Natural killer cell treated with Interleukin-12 subunit alpha and Interleukin-12 subunit beta and Interleukin-15 and Interleukin-18, amount 100 ng/mL, for 72 hours (primary cell): ENCODE measurements around the gene MXRA7. TPM values are rescaled to one million over a fixed set of nuclear protein-coding genes. Genes with fewer than 3 reads are reported as not detected.
"Not testable (repeated sequence)": the region's sequence is repeated elsewhere in the genome, so short reads cannot be mapped to it uniquely, and the experiment has no call there.

Experiments used
- ATAC-seq, 2 donors: fragments of 150-1000 bp; cut with Tn5 transposase in 1 of 2; sonication (Bioruptor Pico), chemical (Tn5 transposase) in 1 of 2; 2 replicates each; pipeline ENCODE4 v1.10.0; 2021
- DNase-seq: peaks from one replicate; pipeline ENCODE4 v3.0.0; 2022; ENCODE audit warnings: low spot score
- H3K27ac Mint-ChIP-seq, 2 donors: 1 replicate in 1 of 2; 2 replicates in 1 of 2; pipeline ENCODE4 v1.8.0; 2022; ENCODE audit warnings: mixed read lengths in 2 of 2, mild to moderate bottlenecking in 1 of 2, moderate library complexity in 1 of 2
- H3K27me3 Mint-ChIP-seq, 2 donors: 1 replicate in 1 of 2; 2 replicates in 1 of 2; pipeline ENCODE4 v1.8.0; 2022; ENCODE audit warnings: mixed read lengths in 2 of 2
- H3K36me3 Mint-ChIP-seq: one replicate; pipeline ENCODE4 v1.8.0; 2022; ENCODE audit warnings: mixed read lengths
- H3K4me1 Mint-ChIP-seq, 2 donors: 1 replicate in 1 of 2; 2 replicates in 1 of 2; pipeline ENCODE4 v1.8.0; 2022; ENCODE audit warnings: low read depth in 2 of 2, mixed read lengths in 2 of 2, mild to moderate bottlenecking in 1 of 2
- H3K4me3 Mint-ChIP-seq: one replicate; pipeline ENCODE4 v1.8.0; 2022; ENCODE audit warnings: mixed read lengths
- H3K9me3 Mint-ChIP-seq: 2 replicates; pipeline ENCODE4 v1.8.0; 2022; ENCODE audit warnings: mixed read lengths
- total RNA-seq, 2 donors: library from RNA; stranded (reverse); gene quantifications; one replicate each; pipeline ENCODE4 v1.2.3, GENCODE V29; 2022

Gene MXRA7
- total RNA-seq, 2 donors from 2014 or later: 18.1 to 19.4 TPM

- Mint-ChIP-seq H3K4me1 (peaks cover 22 to 26% of the 10 kb centered on the region in 2 donors), H3K27me3 (no peaks in the 10 kb centered on the region), H3K36me3 (peaks cover 17% of the 10 kb centered on the region), H3K9me3 (no peaks in the 10 kb centered on the region), H3K27ac (no peak overlapping the region), H3K4me3 (no peak overlapping the region)
- DNase-seq: no peak
- ATAC-seq: no peak
Measured at GRCh38 chr17:76740329-76741118, 29.8 kb upstream of the MXRA7 start.

GRCh38 chr17:76739568-76740115, 28.9 kb upstream of the MXRA7 start:
- DNase-seq, ATAC-seq, H3K9me3 Mint-ChIP-seq, H3K4me3 Mint-ChIP-seq, H3K27me3 Mint-ChIP-seq, H3K27ac Mint-ChIP-seq: not testable (repeated sequence)
- Mint-ChIP-seq H3K36me3 (peaks cover 21% of the 10 kb centered on the region), H3K4me1 (peaks cover 29% of the 10 kb centered on the region in 2 donors)

DNA sequence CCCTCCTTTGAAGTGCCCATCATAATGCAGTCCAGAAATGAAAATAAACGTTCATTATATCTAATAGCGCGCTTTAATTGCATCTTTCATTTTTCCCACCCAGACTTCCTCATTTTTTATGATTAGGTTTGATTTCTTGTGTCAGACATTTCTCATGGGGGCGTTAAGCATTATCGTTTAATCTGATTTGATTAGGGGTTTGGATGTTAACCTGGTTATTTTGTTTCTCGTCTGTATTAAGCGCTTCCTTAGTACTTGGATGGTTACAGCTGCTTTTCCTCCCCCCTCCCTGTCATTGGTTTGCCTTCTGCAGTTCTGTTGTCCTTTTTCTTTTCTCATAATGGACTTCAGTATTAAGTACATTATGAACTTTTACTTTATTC, 27.7 kb upstream of the MXRA7 start:
- H3K27me3 Mint-ChIP-seq: no peaks in the 10 kb centered on the region
- H3K36me3 Mint-ChIP-seq: peaks cover 33% of the 10 kb centered on the region
- H3K4me3 Mint-ChIP-seq: peak overlapping the region; percentile 92
- ATAC-seq (no peak), DNase-seq (no peak)
- peak overlapping the region; percentile 79 to 97 for H3K27ac Mint-ChIP-seq
- H3K4me1 Mint-ChIP-seq: peaks cover 41% of the 10 kb centered on the region in 2 donors
- H3K9me3 Mint-ChIP-seq: no peaks in the 10 kb centered on the region

DNA sequence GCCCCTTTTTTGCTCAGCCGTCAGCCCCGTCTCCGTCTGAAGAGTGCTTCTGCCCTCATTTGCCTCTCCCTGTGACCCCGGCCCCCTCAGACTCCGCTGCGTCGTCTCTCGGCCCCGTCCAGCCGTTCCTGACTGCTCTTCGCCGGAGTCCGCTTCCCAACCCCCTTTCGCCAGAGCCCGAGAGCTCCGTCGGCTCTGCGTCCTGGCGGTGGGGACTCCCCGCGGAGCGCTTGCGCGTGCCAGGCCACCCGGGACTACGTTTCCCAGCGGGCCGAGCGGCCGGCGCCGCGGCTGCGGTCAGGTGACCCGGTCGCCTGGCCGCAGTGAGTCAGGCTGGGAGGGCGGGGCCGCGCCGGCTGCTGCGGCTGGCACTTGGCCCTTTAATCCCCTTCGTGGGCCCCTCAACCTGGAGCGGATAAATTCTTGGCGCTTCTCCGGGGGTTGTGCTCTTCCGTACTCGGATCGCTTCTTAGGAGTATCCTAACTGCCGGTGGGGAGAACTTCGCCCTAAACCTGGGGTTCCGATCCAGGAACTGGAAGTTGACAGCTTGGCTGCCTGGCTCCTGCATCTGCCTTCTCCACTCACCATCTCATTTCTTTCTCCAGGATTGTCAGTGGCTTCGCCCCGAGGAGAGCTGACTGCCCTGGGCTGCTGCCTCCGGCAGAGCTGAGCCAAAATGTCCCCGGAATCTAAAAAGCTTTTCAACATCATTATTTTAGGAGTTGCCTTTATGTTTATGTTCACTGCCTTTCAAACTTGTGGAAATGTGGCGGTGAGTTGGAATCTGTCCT, 27.1 kb upstream of the MXRA7 start, which contains the start of gene MFSD11:
Gene MFSD11 (plus strand): TSS at position 444 of the 792 bp plus-strand sequence. CDS start 234 bp downstream, at position 678.
- peaks cover 45 to 47% of the 10 kb centered on the region in 2 donors for H3K4me1 Mint-ChIP-seq
- peaks cover 38% of the 10 kb centered on the region for H3K36me3 Mint-ChIP-seq
- DNase-seq: peak; percentile 97

DNA sequence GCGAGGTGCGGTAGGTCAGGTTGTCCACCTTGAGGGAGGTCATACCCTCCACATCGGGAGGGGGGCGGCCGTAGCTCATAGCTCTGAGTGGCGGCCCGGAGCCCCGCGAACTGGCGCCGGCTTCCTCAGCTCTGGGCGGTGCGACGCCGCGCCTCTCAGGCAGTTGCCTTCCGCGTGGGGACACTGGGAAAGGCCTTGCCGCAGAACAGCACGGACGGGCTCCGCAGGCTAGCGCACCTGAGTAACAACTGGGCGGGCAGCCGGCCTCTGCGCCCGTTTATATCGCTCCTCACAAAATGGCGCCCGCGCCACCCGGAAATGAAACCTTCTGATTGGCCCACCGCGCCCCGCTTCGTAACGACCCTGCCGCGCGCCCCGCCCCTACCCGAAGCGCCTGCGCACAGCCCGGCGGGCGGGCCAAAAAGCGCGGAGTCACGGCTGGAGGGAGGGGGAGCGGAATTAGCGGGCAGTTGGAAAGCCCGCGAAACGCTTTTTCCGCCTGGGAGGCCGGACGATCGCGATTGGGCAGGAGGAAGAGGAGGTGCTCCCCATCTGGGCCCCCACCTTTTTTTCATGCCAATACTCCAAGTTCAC, 26.4 kb upstream of the MXRA7 start, which contains the start of gene SRSF2:
Gene SRSF2 (minus strand): TSS at position 250 of the 594 bp plus-strand sequence. CDS start 171 bp downstream, at position 79.
- Mint-ChIP-seq H3K36me3 (peaks cover 38% of the 10 kb centered on the region), H3K27ac (peak within 1 kb of the TSS; percentile 79 to 97), H3K4me1 (peaks cover 45 to 48% of the 10 kb centered on the region in 2 donors), H3K4me3 (peak within 1 kb of the TSS; percentile 92), H3K27me3 (no peaks in the 10 kb centered on the region), H3K9me3 (no peaks in the 10 kb centered on the region)
- ATAC-seq (peak; percentile 86 to 87), DNase-seq (peak; percentile 99)

More for the DNA sequence above, 27.1 kb upstream of the MXRA7 start, which contains the start of gene MFSD11:
- H3K4me3 Mint-ChIP-seq: peak within 1 kb of the TSS; percentile 92
- ATAC-seq: peak; percentile 81 to 85
- H3K27ac Mint-ChIP-seq: peak within 1 kb of the TSS; percentile 79 to 97
- H3K9me3 Mint-ChIP-seq: no peaks in the 10 kb centered on the region
- no peaks in the 10 kb centered on the region for H3K27me3 Mint-ChIP-seq

GRCh38 chr17:76736349-76737081, 25.8 kb upstream of the MXRA7 start:
- peak; percentile 81 for DNase-seq
- Mint-ChIP-seq H3K4me1 (peaks cover 49 to 51% of the 10 kb centered on the region in 2 donors), H3K4me3 (peak overlapping the region; percentile 92), H3K27me3 (no peaks in the 10 kb centered on the region), H3K36me3 (peaks cover 36% of the 10 kb centered on the region), H3K9me3 (no peaks in the 10 kb centered on the region), H3K27ac (peak overlapping the region; percentile 79 to 97)
- peak; percentile 29 to 44 for ATAC-seq

GRCh38 chr17:76735586-76736348, 25.0 kb upstream of the MXRA7 start:
- H3K27me3 Mint-ChIP-seq: no peaks in the 10 kb centered on the region
- peaks cover 39% of the 10 kb centered on the region for H3K36me3 Mint-ChIP-seq
- no peak for DNase-seq
- H3K27ac Mint-ChIP-seq: peak overlapping the region; percentile 79 to 87
- no peak for ATAC-seq
- H3K9me3 Mint-ChIP-seq: no peaks in the 10 kb centered on the region
- H3K4me3 Mint-ChIP-seq: peak overlapping the region; percentile 92
- H3K4me1 Mint-ChIP-seq: peaks cover 49 to 55% of the 10 kb centered on the region in 2 donors

GRCh38 chr17:76735006-76735405, 24.2 kb upstream of the MXRA7 start:
- H3K36me3 Mint-ChIP-seq: peaks cover 39% of the 10 kb centered on the region
- no peaks in the 10 kb centered on the region for H3K27me3 Mint-ChIP-seq
- no peaks in the 10 kb centered on the region for H3K9me3 Mint-ChIP-seq
- peaks cover 48 to 55% of the 10 kb centered on the region in 2 donors for H3K4me1 Mint-ChIP-seq
- H3K27ac Mint-ChIP-seq: peak overlapping the region; percentile 79 to 87
- peak overlapping the region; percentile 92 for H3K4me3 Mint-ChIP-seq
- no peak for DNase-seq
- no peak for ATAC-seq

- Mint-ChIP-seq H3K4me3 (peak overlapping the region; percentile 92), H3K27ac (peak overlapping the region; percentile 79 to 87), H3K4me1 (peaks cover 48 to 57% of the 10 kb centered on the region in 2 donors), H3K27me3 (no peaks in the 10 kb centered on the region), H3K9me3 (no peaks in the 10 kb centered on the region), H3K36me3 (peaks cover 39% of the 10 kb centered on the region)
- DNase-seq (no peak), ATAC-seq (no peak)
Measured at GRCh38 chr17:76734080-76734840, 23.5 kb upstream of the MXRA7 start.

DNA sequence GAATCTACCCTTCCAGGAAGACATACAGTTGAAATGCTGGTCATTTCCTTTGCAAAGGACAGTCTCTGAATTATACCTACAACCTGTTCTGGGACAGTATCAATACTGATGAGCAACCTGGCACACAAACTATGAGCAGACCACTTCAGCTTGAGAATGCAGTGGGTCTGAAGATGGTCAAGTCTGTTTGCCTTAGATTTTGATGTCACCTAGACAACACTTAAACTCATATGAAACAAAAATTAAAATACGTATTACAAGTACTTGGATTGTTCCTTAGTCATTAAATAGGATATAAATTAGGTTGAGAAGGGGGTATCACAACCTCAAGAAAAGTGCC, 22.8 kb upstream of the MXRA7 start:
- Mint-ChIP-seq H3K27me3 (no peaks in the 10 kb centered on the region), H3K9me3 (no peaks in the 10 kb centered on the region), H3K4me3 (peak overlapping the region; percentile 92), H3K27ac (peak overlapping the region; percentile 79 to 87), H3K4me1 (peaks cover 43 to 51% of the 10 kb centered on the region in 2 donors), H3K36me3 (peaks cover 39% of the 10 kb centered on the region)
- DNase-seq: no peak
- no peak for ATAC-seq

- Mint-ChIP-seq H3K27ac (peak overlapping the region; percentile 79 to 87), H3K4me3 (peak overlapping the region; percentile 92), H3K9me3 (no peaks in the 10 kb centered on the region), H3K27me3 (no peaks in the 10 kb centered on the region), H3K36me3 (peaks cover 39% of the 10 kb centered on the region), H3K4me1 (peaks cover 38 to 45% of the 10 kb centered on the region in 2 donors)
- ATAC-seq (no peak), DNase-seq (no peak)
Measured at GRCh38 chr17:76732734-76733617, 22.2 kb upstream of the MXRA7 start.
